Breast epithelium (tissue), 3 donors: ENCODE data around the gene CYTH3.

Experiments
- POLR2A ChIP-seq: fragments of 450-650 bp; IDR thresholded peaks from one replicate; pipeline ENCODE4 v1.6.1; 2016; ENCODE audit warnings: antibody characterized with exemption, mild to moderate bottlenecking, moderate library complexity
- POLR2AphosphoS5 ChIP-seq, 3 donors: sonication (generic); formaldehyde crosslinking; IDR thresholded peaks; one replicate each; pipeline ENCODE4 v1.6.1; 2017; ENCODE audit warnings: antibody characterized with exemption in 3 of 3
- TF ChIP-seq, protein P1 (sequence below), 3 donors: fragments of 450-650 bp; IDR thresholded peaks; one replicate each; pipeline ENCODE4 v1.5.1; 2016 to 2017; ENCODE audit warnings: antibody characterized with exemption in 3 of 3, mild to moderate bottlenecking in 3 of 3, moderate library complexity in 3 of 3

DNA sequence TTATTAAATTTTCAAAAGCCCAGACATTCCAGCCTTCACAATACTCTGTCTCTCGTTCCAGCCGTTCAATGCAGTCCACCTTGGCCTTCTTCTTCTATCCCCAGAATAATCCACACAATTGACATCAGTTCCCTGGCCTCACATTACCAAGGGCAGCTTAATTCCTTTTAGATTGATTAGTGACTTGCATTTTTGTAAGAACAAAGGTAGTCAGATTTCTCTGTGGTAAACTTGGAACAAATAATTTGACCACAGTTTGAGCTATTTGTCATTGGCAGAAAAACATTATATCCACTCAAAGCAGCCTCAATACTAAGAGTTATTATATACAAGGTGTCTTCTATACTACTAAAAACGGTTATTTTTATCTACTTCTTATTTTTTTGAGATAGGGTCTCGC, 5.1 kb upstream of the CYTH3 start:
- TF ChIP-seq, protein P1, sequence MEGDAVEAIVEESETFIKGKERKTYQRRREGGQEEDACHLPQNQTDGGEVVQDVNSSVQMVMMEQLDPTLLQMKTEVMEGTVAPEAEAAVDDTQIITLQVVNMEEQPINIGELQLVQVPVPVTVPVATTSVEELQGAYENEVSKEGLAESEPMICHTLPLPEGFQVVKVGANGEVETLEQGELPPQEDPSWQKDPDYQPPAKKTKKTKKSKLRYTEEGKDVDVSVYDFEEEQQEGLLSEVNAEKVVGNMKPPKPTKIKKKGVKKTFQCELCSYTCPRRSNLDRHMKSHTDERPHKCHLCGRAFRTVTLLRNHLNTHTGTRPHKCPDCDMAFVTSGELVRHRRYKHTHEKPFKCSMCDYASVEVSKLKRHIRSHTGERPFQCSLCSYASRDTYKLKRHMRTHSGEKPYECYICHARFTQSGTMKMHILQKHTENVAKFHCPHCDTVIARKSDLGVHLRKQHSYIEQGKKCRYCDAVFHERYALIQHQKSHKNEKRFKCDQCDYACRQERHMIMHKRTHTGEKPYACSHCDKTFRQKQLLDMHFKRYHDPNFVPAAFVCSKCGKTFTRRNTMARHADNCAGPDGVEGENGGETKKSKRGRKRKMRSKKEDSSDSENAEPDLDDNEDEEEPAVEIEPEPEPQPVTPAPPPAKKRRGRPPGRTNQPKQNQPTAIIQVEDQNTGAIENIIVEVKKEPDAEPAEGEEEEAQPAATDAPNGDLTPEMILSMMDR (IDR thresholded peaks at IDR 0.05): no peak
- TF ChIP-seq POLR2A (no peak), POLR2AphosphoS5 (IDR thresholded peaks at IDR 0.05) (no peak)
